Measurements from ENCODE around the gene ZCWPW2.

ZCWPW2 gene

GRCh38 chr3:28348629-28349468 is at the start of gene ZCWPW2, which contains the start of gene AZI2:
Gene ZCWPW2, plus strand, starts transcription at chr3:28348721. Its CDS starts 64,348 bp downstream, at chr3:28413069.
Gene AZI2, minus strand, starts transcription at chr3:28348824. Its CDS starts 8,207 bp downstream, at chr3:28340617.
- H3K4me3 ChIP-seq (ENCODE audit: low read depth, low read length) = peak within 1 kb of the TSS; percentile 95
- peak; percentile 97 for DNase-seq (ENCODE audit: low read depth)
- no peak for TF ChIP-seq CTCF (IDR thresholded peaks at IDR 0.05; ENCODE audit: insufficient read depth, low read depth, low read length, missing control alignments)

- H3K4me3 ChIP-seq (ENCODE audit: low read depth, low read length) = no peak overlapping the region
- no peak for TF ChIP-seq CTCF (IDR thresholded peaks at IDR 0.05; ENCODE audit: insufficient read depth, low read depth, low read length, missing control alignments)
- DNase-seq (ENCODE audit: low read depth) = no peak
Observed at GRCh38 chr3:28299705-28300104, 48.8 kb upstream of the ZCWPW2 start.

- TF ChIP-seq CTCF (IDR thresholded peaks at IDR 0.05; ENCODE audit: insufficient read depth, low read depth, low read length, missing control alignments) = no peak
Observed at GRCh38 chr3:28300345-28300962, 48.1 kb upstream of the ZCWPW2 start.

GRCh38 chr3:28301688-28302087 is 46.8 kb upstream of the ZCWPW2 start:
- TF ChIP-seq CTCF (IDR thresholded peaks at IDR 0.05; ENCODE audit: insufficient read depth, low read depth, low read length, missing control alignments) = no peak
- H3K4me3 ChIP-seq (ENCODE audit: low read depth, low read length) = no peak overlapping the region

More at GRCh38 chr3:28300345-28300962, 48.1 kb upstream of the ZCWPW2 start:
- DNase-seq (ENCODE audit: low read depth) = no peak
- H3K4me3 ChIP-seq (ENCODE audit: low read depth, low read length) = no peak overlapping the region

GRCh38 chr3:28308196-28308595 is 40.3 kb upstream of the ZCWPW2 start:
- no peak for DNase-seq (ENCODE audit: low read depth)
- H3K4me3 ChIP-seq (ENCODE audit: low read depth, low read length) = no peak overlapping the region
- TF ChIP-seq CTCF (IDR thresholded peaks at IDR 0.05; ENCODE audit: insufficient read depth, low read depth, low read length, missing control alignments) = no peak

More at GRCh38 chr3:28301688-28302087, 46.8 kb upstream of the ZCWPW2 start:
- no peak for DNase-seq (ENCODE audit: low read depth)

- no peak for TF ChIP-seq CTCF (IDR thresholded peaks at IDR 0.05; ENCODE audit: insufficient read depth, low read depth, low read length, missing control alignments)
- DNase-seq (ENCODE audit: low read depth) = no peak
- no peak overlapping the region for H3K4me3 ChIP-seq (ENCODE audit: low read depth, low read length)
Observed at GRCh38 chr3:28315711-28316110, 32.8 kb upstream of the ZCWPW2 start.

All from GM12865 (cell line).